ENCODE data around the gene PRC1.

Gene PRC1

DNA sequence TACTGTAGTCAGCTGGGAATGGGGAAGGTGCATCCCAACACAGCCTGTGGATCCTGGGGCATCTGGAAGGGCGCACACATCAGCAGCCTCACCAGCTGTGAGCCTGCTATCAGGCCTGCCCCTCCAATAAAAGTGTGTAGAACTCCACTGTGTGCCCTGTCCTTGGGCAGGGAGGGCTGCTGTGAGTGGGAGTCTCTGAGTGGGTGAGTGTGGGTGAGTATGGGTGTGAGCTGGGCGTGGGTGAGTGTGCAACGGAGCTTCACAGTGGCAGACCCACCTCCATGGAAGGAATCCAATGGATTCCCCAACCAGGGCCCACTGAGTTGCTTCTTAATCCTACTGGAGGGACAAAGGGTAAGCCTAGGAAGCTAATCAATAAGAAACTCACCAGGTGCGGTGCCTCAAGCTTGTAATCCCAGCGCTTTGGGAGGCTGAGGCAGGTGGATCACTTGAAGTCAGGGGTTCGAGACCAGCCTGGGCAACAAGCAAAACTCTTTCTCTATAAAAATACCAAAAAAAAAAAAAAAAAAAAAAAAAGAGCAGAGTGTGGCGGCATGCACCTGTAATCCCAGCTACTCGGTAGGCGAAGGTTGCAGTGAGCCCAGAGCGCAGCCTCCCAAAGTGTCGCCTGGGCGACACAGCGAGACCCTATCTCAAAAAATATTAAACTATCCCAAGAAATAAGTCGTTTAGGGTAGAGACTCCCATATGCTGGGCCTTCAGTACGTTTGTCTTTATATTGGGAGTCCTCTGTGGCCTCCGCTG is 40.2 kb downstream of the PRC1 start:
- no peak overlapping the region; the same call in 1 of the 2 replicates for H3K4me3 ChIP-seq (replicated peaks; ENCODE audit: low read depth, low read length)
- TF ChIP-seq, protein P1, sequence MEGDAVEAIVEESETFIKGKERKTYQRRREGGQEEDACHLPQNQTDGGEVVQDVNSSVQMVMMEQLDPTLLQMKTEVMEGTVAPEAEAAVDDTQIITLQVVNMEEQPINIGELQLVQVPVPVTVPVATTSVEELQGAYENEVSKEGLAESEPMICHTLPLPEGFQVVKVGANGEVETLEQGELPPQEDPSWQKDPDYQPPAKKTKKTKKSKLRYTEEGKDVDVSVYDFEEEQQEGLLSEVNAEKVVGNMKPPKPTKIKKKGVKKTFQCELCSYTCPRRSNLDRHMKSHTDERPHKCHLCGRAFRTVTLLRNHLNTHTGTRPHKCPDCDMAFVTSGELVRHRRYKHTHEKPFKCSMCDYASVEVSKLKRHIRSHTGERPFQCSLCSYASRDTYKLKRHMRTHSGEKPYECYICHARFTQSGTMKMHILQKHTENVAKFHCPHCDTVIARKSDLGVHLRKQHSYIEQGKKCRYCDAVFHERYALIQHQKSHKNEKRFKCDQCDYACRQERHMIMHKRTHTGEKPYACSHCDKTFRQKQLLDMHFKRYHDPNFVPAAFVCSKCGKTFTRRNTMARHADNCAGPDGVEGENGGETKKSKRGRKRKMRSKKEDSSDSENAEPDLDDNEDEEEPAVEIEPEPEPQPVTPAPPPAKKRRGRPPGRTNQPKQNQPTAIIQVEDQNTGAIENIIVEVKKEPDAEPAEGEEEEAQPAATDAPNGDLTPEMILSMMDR (IDR thresholded peaks at IDR 0.05; ENCODE audit: low read depth, low read length, missing control alignments), result no peak
- no peak for DNase-seq (ENCODE audit: extremely low read depth, low read depth)

DNA sequence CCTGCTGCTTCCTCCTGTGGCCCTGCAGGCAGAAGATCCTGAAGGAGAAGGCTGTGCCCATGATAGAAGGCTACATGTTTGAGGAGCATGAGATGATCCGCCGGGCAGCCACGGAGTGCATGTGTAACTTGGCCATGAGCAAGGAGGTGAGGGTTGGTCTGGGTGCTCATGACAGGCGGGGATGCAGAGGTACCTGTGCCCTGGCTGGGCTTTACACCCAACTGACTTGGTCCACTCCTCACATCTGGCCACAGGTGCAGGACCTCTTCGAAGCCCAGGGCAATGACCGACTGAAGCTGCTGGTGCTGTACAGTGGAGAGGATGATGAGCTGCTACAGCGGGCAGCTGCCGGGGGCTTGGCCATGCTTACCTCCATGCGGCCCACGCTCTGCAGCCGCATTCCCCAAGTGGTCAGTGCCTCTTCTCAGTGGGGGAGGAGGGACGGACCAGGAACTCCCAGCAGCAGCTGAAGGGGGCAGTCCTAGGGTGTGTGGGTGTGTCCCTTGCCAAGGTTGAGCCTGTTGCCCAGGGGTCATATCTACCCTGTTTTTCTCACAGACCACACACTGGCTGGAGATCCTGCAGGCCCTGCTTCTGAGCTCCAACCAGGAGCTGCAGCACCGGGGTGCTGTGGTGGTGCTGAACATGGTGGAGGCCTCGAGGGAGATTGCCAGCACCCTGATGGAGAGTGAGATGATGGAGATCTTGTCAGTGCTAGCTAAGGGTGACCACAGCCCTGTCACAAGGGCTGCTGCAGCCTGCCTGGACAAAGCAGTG is 41.2 kb downstream of the PRC1 start:
- DNase-seq (ENCODE audit: extremely low read depth, low read depth), result no peak
- H3K4me3 ChIP-seq (replicated peaks; ENCODE audit: low read depth, low read length), result no peak overlapping the region
- TF ChIP-seq, protein P1 (IDR thresholded peaks at IDR 0.05; ENCODE audit: low read depth, low read length, missing control alignments), result no peak

DNA sequence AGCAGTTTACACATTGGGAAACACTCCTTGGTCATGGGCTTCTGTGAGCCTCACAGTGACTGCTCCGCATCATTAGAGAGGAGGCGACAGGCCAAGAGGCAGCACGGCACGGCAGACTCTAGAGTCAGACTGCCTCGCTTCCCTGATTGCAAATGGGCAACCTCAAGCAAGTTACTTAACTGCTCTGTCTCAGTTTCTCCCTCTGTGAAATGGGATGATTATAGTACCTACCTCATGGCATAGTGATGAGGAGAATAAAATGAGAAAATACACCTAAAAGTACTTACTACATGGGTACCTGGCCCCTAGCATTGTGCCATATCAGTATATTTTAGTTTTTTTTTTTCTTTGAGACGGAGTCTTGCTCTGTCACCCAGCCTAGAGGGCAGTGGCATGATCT is 43.7 kb downstream of the PRC1 start:
- no peak for DNase-seq (ENCODE audit: extremely low read depth, low read depth)
- H3K4me3 ChIP-seq (replicated peaks; ENCODE audit: low read depth, low read length), result no peak overlapping the region
- TF ChIP-seq, protein P1 (IDR thresholded peaks at IDR 0.05; ENCODE audit: low read depth, low read length, missing control alignments), result no peak

DNA sequence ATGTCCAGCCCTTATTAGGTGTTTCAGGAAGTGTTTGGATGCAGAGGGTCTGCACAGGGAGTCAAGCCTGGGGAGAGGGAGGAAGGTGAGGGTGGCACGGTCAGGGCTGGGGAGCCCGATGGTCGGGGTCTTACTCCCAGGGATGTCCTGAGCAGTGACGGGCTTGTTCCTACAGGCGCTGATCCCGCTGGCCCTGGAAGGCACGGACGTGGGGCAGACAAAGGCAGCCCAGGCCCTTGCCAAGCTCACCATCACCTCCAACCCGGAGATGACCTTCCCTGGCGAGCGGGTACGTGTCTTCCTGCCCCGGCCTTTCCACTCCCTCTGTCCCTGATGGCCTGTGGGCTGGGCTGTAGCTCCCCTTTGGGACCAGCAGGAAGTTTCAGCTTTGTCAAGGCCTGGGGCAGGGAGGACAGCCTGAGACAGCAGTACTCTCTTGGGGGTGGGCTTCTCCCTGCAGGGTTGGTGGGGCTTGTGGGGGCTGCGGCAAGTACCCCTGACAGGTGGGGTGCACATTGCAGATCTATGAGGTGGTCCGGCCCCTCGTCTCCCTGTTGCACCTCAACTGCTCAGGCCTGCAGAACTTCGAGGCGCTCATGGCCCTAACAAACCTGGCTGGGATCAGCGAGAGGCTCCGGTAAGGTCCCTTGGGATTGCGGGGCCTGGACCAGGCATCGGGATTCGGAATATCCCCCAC is 44.2 kb downstream of the PRC1 start:
- no peak overlapping the region for H3K4me3 ChIP-seq (replicated peaks; ENCODE audit: low read depth, low read length)
- DNase-seq (ENCODE audit: extremely low read depth, low read depth), result no peak
- TF ChIP-seq, protein P1 (IDR thresholded peaks at IDR 0.05; ENCODE audit: low read depth, low read length, missing control alignments), result no peak

DNA sequence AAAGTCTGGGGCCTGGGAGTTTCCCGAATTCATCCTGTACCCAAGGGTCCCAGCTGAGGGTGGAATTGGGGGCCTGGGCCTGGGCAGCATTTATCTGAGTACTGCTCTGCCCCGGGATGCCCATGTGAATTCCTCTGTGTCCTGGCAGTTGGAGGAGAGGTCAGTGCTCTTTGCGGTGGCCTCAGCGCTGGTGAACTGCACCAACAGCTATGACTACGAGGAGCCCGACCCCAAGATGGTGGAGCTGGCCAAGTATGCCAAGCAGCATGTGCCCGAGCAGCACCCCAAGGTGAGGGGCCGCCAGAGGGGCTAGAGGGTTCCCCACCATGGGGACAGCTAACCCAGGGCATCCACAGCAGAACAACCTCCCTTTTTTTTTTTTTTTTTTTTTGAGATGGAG is 45.8 kb downstream of the PRC1 start:
- DNase-seq (ENCODE audit: extremely low read depth, low read depth), result no peak
- H3K4me3 ChIP-seq (replicated peaks; ENCODE audit: low read depth, low read length), result no peak overlapping the region
- TF ChIP-seq, protein P1 (IDR thresholded peaks at IDR 0.05; ENCODE audit: low read depth, low read length, missing control alignments), result no peak

DNA sequence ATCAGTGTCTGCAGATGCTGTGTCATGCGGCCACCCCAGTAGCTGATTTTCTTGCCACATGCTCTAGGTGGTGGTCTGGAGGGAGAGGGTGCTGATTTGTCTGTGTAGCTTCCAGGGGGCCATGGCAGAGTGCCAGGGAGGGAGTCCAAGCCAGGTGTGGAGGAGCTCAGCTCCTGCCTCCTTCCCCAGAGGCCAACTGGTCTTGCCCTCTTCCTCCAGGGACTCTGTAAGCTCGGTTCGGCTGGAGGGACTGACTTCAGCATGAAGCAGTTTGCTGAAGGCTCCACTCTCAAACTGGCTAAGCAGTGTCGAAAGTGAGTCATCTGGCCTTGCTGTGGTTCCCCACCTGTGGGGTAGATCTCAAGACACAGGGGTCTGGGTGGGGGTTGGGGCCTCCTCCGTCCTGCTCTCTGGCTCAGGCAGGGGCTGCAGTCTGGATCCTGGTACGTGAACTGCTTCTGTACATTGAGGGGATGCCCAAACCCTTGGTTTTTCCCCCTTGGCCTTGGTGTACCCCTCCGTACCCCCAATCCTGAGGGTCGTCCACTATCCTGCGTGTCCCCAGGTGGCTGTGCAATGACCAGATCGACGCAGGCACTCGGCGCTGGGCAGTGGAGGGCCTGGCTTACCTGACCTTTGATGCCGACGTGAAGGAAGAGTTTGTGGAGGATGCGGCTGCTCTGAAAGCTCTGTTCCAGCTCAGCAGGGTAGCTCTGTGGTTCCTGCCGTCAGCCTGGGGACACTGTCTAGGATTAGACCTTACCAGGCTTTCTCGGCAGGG is 46.6 kb downstream of the PRC1 start:
- TF ChIP-seq, protein P1 (IDR thresholded peaks at IDR 0.05; ENCODE audit: low read depth, low read length, missing control alignments), result no peak
- DNase-seq (ENCODE audit: extremely low read depth, low read depth), result no peak
- H3K4me3 ChIP-seq (replicated peaks; ENCODE audit: low read depth, low read length), result no peak overlapping the region
